Stimulated activated CD8-positive, alpha-beta memory T cell treated with anti-CD3 and anti-CD28 coated beads, Interleukin-4, amount 100 ng/mL, for 4 hours (primary cell): ENCODE results near the gene SDS.

Experiments
- DNase-seq, 2 donors: peaks; one replicate each; pipeline ENCODE4 v3.0.0-alpha.2; 2020; ENCODE audit warnings: low read depth in 2 of 2, low spot score in 1 of 2

The SDS gene

GRCh38 chr12:113403435-113404415 is at the start of gene SDS:
SDS (minus strand) TSS chr12:113403887; CDS start chr12:113399708, 4,179 bp downstream.
- no peak for DNase-seq

GRCh38 chr12:113453330-113453729 is 49.6 kb upstream of the SDS start:
- DNase-seq, result no peak

DNA sequence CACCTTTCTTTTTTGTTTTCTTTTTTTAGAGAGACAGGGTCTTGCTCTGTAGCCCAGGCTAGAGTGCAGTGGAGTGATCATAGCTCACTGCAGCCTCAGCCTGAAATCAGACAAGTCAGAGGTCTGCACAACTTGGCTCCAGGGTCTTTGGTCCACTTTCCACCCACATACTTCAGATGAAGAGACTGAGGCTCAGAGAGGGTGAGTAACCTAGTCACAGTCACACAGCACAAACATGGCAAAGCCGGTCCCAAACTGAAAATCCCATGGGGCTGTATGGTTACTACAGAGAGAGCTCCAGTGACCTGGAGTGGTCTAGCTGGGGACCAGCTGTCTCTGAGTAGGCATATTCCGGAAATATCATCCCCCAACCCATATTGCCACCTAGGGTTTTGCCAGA is 48.8 kb upstream of the SDS start:
- no peak for DNase-seq

DNA sequence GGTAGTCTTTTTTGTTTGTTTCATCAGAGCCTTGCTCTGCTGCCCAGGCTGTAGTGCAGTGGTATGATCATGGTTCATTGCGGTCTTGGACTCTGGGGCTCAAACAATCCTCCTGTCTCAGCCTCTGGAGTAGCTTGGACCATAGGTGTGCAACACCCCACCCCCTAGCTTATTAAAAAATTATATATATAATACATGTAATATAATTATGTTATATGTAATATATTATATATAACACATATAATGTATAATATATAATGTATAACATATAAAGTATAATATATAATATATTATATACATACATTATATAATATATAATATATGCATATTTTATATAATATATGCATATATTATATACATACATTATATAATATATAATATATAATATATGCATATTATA is 46.2 kb upstream of the SDS start:
- no peak for DNase-seq

DNA sequence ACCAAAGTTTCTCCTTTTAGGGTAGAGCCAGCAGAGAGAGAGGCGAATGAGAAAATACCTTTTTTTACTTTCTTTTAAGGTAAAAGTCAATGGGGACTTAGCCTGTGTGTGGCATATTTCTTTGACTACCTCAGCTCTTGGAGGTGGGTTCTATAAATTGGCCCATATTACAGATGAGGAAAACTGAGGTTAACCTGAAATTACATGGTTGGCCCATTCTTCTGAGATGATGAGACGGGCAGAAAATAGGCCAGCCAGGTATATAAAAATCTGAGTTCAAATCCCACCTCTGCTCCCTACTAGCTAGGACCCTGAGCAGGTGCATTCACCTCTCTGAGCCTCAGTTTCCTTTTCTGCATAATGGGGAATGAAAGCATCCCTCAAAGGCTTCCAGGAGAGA is 45.6 kb upstream of the SDS start:
- DNase-seq, result no peak

- no peak for DNase-seq
Measured at GRCh38 chr12:113448873-113449272, 45.2 kb upstream of the SDS start.

DNA sequence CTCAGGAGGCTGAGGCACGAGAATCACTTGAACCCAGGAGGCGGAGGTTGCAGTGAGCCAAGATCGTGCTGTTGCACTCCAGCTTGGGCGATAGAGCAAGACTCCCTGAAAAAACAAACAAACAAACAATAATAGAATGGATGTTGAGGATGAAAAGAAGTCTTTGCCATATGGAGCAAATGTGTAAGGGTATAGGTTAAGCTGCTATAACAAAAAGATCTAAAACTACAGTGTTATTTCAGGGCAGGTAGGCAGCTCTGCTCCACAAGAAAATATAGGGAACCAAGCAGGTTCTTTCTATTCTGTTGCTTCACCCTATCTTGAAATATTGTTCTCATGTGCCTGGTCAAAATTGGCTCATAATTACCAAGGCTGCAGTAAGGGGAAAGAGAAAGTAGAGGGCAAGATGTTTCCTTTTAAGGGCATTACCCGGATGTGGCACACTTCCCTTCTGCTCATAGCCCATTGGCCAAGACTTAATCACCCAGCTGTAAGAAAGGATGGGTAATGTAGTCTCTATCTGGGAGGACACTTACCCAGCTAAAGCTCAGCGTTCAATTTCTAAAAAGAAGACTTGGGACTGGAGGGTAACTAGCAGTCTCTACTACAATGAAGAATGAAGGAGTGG is 42.0 kb upstream of the SDS start:
- DNase-seq, result no peak

GRCh38 chr12:113443030-113443539 is 39.4 kb upstream of the SDS start:
- DNase-seq, result no peak

DNA sequence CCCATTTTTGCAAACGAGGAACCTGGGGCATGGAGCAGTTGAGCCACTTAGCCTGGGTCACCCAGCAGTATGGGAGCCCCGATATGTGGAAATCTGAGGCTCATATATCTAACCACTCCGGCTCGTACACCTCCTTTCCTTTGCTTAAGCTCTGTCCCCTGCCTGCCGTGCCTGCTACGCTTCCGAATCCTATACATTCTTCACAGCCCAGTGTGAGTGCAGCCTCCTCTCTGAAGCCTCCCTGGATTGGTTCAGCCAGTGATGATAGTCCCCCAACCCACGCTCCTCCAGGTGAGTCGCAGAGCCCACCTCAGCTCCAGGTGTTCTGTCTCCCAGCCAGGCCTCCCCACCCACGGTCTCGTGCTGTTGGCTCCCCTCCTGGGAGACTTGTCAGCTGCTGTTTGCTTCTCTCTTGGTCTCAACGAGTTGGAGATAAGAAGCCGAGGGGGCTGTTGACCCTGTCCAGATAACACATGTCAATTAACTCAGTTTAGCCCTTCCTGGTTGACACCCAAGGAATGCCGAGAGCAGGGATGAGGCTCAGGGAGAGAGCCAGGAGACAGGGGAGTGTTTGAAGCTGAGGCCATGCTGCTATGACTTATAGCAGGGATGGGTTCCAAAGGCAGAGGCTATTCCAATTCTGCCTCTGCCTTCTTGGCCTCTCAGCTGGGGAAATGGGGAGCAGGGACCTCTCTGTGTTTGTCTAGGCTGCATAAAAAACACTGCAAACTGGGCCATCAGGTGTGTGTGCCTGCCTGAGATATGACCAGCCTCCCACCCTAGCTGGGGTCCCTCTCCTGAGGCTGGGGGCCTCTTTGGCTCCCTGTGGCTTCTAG is 37.5 kb upstream of the SDS start:
- DNase-seq, result no peak

DNA sequence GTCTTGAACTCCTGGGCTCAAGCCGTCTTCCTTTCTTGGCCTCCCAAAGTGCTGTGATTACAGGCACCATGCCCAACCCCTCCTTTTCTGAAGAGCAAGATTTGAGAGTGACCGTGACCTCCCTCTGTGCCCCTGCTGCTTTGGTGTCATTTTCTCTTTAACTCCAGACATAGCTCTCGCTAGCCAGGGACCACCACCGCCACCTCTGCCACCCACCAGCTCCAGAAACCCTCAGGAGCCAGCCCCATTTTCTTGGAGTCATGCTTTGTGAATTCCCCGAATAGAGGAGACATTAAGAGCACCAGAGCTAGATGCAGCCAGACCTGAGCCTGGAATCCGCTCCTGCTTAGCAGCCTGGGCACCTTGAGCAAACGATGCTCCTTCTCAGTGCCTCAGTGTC is 36.6 kb upstream of the SDS start:
- no peak for DNase-seq

DNA sequence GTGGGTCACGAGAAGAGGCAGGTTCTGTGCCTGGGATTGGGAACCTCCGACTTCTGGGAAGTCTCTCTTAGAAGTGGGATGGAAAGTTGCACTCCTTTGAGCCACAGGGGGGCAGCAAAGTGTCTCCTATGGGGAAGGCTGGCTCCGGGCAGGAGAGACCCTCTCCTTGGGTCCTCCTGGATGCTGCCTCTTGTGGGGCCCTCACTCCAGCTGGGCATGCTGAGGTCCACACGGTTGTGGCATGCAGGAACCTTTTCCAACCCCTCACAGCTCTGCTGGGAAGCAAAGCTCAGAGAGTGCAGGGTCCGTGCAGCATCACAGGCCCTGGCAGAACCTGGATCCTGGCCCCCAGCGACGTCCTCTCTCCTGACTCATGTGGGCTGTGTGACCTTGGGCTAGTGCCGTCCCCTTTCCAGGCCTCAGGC is 35.9 kb upstream of the SDS start:
- no peak for DNase-seq

DNA sequence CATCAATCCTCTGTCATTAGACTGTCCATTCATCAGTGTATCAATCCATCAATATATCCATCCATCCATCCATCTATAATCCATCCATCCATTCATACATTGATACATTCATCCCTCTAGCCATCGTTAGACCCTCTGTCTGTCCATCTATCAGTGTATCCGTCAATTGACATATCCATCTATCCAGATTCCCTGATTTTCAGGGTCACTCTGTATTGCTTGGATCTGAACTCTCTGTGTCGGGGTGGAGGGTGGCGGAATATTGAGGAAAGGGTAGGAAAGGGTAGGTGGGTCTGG is 35.6 kb upstream of the SDS start:
- no peak for DNase-seq

DNA sequence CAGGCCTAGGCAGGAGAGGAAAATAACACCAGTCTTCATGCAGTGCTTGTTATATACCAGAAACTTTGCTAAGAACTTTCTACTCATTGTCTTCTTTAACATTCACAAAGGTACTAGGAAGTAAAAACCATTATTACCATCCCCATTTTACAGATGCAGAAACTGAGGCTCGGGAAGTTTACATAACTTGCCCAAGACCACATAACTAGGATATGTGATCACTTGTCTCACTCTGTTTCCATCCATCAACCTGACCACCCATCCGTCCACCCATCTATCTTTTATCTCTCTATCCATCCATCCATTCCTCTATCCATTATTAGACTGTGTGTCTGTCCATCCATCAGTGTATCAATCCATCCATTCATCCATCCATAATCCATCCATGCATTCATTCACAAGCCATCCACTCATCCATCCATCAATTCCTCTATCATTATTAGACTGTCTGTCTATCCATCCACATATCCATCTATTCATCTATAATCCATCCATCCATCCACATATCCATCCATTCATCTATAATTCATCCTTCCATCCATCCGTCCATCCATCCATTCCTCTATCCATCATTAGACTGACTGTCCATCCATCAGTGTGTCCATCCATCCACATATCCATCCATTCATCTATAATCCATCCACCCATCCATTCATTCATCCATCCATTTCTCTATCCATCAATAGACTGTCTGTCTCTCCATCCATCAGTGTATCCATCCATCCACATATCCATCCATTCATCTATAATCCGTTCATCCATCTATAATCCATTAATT is 35.0 kb upstream of the SDS start:
- DNase-seq, result no peak

GRCh38 chr12:113437729-113438100 is 34.0 kb upstream of the SDS start:
- no peak for DNase-seq

DNA sequence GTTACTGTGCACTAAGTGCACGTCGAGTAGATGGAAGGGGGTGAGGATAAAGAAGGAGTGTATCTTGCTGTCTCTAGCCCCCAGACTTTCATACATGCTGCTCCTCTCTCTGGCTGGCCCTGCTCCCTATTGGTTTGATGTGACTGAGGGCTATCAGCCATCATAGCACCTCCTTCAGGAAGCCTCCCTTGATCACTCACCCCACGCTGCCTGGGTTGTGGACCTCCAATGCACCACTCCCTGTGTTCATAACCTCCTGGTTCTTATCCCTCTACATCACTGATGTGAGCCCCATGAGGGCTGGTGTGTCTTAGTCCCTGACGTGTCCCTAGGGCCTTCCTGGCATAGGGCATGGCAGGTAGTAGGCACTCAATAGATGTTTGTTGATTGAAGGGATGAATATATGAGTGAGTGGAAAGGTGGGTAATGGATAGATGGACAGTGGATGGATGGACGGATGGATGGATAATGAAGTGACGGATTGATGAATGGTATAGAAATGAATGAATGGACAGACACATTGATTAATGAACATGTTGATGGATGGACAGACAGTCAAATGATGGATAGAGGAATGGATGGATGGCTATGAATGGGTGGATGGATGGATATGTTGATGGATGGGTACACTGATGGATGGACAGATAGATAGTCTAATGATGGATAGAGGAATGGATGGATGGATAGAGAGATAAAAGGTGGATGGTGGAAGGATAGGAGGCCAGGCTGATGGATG is 33.5 kb upstream of the SDS start:
- no peak for DNase-seq

DNA sequence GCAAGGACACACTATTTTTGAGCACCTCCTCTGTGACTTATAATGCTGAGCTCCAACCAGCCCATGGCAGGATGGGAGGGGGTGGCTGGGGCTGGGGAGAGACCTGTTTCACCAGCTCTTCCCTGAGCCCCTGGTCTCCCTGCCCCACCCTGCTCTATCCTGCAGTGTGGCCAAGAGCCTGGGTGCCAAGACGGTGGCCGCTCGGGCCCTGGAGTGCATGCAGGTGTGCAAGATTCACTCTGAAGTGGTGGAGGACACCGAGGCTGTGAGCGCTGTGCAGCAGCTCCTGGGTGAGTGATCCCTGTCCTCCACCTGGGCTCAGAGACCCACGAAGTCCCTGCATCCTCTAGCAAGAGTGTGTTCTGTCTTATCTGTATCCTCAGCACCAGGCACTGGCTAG is 32.9 kb upstream of the SDS start:
- no peak for DNase-seq

DNA sequence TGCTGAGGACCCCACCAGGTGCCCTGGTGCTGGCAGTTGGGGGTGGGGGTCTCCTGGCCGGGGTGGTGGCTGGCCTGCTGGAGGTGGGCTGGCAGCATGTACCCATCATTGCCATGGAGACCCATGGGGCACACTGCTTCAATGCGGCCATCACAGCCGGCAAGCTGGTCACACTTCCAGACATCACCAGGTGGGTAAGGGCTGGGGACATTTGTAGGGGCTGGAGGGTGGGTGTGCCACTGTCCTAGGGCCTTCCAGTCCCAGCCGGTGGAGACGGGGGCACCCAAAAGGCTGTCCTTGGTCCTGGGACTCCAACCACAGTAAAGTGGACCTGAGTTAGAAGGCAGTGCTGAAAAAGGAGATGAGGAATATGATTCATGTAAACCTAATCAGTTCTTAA is 31.7 kb upstream of the SDS start:
- DNase-seq, result no peak

DNA sequence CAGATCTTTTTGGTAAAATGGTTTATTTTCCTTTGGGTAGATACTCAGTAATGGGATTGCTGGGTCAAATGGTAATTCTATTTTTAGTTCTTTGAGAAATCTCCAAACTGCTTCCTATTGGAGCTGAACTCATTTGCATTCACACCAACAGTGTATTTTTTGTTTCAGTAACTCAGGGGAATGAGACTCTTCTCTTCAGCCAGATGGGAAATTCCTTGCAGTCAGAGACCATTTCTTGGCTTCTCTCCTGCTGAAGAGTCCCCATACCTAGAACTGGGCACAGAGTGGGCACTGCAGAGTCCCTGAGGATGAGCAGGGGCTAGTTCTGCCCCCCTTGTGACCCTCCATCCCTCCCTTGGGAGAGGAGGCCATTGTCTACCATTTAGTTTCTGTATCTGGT is 29.3 kb upstream of the SDS start:
- DNase-seq, result no peak

DNA sequence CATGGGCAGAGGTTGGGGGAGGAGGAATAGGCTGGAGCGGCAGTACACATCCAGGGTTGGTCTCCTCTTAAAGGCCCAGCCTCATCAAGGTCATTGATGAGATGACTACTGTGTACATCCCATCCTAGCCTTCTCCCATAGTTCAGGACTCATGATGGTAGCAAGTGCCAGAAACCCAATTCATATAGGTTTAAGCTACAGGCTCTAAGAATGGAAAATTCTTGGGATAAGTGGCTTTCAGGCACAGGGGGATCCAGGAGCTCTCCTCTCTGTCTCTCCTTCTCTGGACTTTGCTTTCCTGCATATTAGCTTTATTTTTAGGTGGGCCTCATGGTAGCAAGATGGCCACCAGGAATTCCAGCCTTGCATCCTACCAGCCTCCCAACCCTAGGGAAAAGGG is 24.8 kb upstream of the SDS start:
- DNase-seq, result no peak

DNA sequence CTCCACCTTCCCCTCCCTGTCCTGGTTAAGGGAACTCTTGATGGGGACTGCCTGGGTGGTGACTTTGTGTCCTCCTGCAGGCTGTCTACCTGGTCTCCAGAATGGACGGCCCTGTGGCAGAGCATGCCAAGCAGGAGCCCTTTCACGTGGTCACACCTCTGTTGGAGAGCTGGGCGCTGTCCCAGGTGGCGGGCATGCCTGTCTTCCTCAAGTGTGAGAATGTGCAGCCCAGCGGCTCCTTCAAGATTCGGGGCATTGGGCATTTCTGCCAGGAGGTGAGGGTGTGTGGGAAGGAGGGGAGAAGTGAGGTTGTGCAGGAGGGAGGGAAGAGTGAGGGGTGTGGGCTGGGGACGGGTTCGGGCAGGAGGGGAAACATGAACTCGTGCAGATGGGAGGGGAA is 24.2 kb upstream of the SDS start:
- DNase-seq, result no peak
